Lower leg skin (tissue), 3 donors: Measurements from ENCODE around the gene MAS1L.

Experiments used
- POLR2A ChIP-seq, 2 donors: fragments of 450-650 bp; IDR thresholded peaks; one replicate each; pipeline ENCODE4 v1.6.1; 2016 to 2017; ENCODE audit warnings: antibody characterized with exemption in 2 of 2, mild to moderate bottlenecking in 1 of 2, moderate library complexity in 1 of 2
- TF ChIP-seq, protein P1 (sequence below), 3 donors: fragments of 450-650 bp; IDR thresholded peaks; one replicate each; pipeline ENCODE4 v1.5.1; 2016; ENCODE audit warnings: antibody characterized with exemption in 3 of 3, mild to moderate bottlenecking in 3 of 3, moderate library complexity in 2 of 3

DNA sequence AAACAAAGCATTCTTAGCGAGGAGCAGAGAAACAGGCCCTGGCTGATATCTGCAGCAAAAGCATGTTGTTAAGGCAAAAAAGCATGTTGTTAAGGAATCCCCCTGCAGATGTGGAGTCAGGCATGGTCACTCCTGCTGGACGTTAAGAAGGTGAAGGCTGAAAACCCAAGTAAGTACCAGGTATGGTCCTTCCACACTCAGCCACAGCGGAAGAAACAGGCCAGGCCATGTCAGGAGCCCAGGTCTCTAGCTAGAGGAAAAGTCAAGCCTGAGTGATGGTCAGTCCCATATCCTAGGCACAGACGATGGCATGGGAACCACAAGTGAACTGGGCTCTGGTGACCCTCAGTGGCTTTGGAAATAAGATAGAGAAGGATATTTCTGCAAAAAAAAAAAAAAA, 32.5 kb upstream of the MAS1L start:
- TF ChIP-seq, protein P1, sequence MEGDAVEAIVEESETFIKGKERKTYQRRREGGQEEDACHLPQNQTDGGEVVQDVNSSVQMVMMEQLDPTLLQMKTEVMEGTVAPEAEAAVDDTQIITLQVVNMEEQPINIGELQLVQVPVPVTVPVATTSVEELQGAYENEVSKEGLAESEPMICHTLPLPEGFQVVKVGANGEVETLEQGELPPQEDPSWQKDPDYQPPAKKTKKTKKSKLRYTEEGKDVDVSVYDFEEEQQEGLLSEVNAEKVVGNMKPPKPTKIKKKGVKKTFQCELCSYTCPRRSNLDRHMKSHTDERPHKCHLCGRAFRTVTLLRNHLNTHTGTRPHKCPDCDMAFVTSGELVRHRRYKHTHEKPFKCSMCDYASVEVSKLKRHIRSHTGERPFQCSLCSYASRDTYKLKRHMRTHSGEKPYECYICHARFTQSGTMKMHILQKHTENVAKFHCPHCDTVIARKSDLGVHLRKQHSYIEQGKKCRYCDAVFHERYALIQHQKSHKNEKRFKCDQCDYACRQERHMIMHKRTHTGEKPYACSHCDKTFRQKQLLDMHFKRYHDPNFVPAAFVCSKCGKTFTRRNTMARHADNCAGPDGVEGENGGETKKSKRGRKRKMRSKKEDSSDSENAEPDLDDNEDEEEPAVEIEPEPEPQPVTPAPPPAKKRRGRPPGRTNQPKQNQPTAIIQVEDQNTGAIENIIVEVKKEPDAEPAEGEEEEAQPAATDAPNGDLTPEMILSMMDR (IDR thresholded peaks at IDR 0.05) = no peak
- TF ChIP-seq POLR2A (IDR thresholded peaks at IDR 0.05) = no peak
